ENCODE measurements around the gene TMPRSS11A.

Gene TMPRSS11A

DNA sequence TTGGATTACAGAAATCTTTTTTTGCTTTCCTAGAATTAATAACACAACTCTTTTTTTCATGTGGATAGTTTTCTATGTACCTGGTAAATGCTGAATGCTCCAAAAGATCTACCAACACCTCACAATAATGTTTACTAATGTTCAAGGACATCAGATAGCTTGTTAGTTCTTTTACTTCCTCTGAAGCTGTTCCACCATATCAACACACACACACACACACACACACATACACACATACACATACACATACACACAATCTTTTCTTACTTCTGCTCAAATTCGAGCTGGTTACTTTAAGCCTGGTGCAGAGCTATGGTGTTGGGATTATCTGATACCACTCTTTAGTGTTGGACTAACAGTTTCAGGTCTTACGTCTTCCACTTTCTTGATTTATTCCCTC, 51.2 kb downstream of the TMPRSS11A start:
- no peak overlapping the region for H2AFZ ChIP-seq
- no peak overlapping the region for H3K4me3 ChIP-seq (ENCODE audit: low read depth, low read length)
- H3K4me2 ChIP-seq (ENCODE audit: low read length) = no peak overlapping the region
- H3K27ac ChIP-seq = no peak overlapping the region
- TF ChIP-seq CTCF (IDR thresholded peaks at IDR 0.05) = no peak
- no peaks in the 10 kb centered on the region for H3K4me1 ChIP-seq
- H3K27me3 ChIP-seq (ENCODE audit: control insufficient read depth, insufficient read depth, low read length) = no peaks in the 10 kb centered on the region
- no peaks in the 10 kb centered on the region for H3K36me3 ChIP-seq (ENCODE audit: control insufficient read depth, insufficient read depth, low read length)
- H3K9me3 ChIP-seq (ENCODE audit: control insufficient read depth, low read length) = no peaks in the 10 kb centered on the region
- no peak overlapping the region for H3K9ac ChIP-seq
- no peaks in the 10 kb centered on the region for H3K79me2 ChIP-seq

DNA sequence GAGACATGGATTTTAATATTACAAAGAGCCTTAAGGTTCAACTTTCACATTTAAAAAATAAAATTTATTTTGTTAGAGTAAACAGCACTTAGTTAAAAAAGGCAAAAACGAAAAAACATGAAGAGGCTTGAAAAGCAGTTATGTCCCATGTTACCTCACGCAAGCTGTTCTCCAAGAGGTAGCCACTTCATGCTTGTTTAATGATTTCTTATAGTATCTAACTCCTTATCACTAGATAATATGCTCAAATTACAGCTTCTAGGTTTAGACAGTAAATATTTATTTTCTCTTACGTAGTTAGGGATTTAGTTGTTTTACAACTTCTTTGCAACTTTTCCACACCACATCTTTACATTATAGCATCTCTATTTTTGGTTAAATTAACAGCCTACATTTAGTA, 51.7 kb downstream of the TMPRSS11A start:
- Histone ChIP-seq H3K4me3 (ENCODE audit: low read depth, low read length) (no peak overlapping the region), H2AFZ (no peak overlapping the region), H3K4me2 (ENCODE audit: low read length) (no peak overlapping the region), H3K27ac (no peak overlapping the region), H3K4me1 (no peaks in the 10 kb centered on the region), H3K9ac (no peak overlapping the region), H3K9me3 (ENCODE audit: control insufficient read depth, low read length) (no peaks in the 10 kb centered on the region), H3K36me3 (ENCODE audit: control insufficient read depth, insufficient read depth, low read length) (no peaks in the 10 kb centered on the region), H3K27me3 (ENCODE audit: control insufficient read depth, insufficient read depth, low read length) (no peaks in the 10 kb centered on the region), H3K79me2 (no peaks in the 10 kb centered on the region)
- TF ChIP-seq CTCF (IDR thresholded peaks at IDR 0.05) = no peak

- H3K9ac ChIP-seq = no peak overlapping the region
- no peak overlapping the region for H3K4me2 ChIP-seq (ENCODE audit: low read length)
- no peaks in the 10 kb centered on the region for H3K79me2 ChIP-seq
- H3K9me3 ChIP-seq (ENCODE audit: control insufficient read depth, low read length) = no peaks in the 10 kb centered on the region
- TF ChIP-seq CTCF (IDR thresholded peaks at IDR 0.05) = no peak
- no peaks in the 10 kb centered on the region for H3K27me3 ChIP-seq (ENCODE audit: control insufficient read depth, insufficient read depth, low read length)
- H3K4me1 ChIP-seq = no peaks in the 10 kb centered on the region
- H3K27ac ChIP-seq = no peak overlapping the region
- H3K4me3 ChIP-seq (ENCODE audit: low read depth, low read length) = no peak overlapping the region
- no peaks in the 10 kb centered on the region for H3K36me3 ChIP-seq (ENCODE audit: control insufficient read depth, insufficient read depth, low read length)
- H2AFZ ChIP-seq = no peak overlapping the region
These were observed 52.2 kb downstream of the TMPRSS11A start for GRCh38 chr4:67911141-67911540.

- no peaks in the 10 kb centered on the region for H3K27me3 ChIP-seq (ENCODE audit: control insufficient read depth, insufficient read depth, low read length)
- H3K4me1 ChIP-seq = no peaks in the 10 kb centered on the region
- no peak overlapping the region for H2AFZ ChIP-seq
- TF ChIP-seq CTCF (IDR thresholded peaks at IDR 0.05) = no peak
- H3K36me3 ChIP-seq (ENCODE audit: control insufficient read depth, insufficient read depth, low read length) = no peaks in the 10 kb centered on the region
- no peak overlapping the region for H3K9ac ChIP-seq
- no peaks in the 10 kb centered on the region for H3K79me2 ChIP-seq
- H3K4me3 ChIP-seq (ENCODE audit: low read depth, low read length) = no peak overlapping the region
- no peaks in the 10 kb centered on the region for H3K9me3 ChIP-seq (ENCODE audit: control insufficient read depth, low read length)
- H3K4me2 ChIP-seq (ENCODE audit: low read length) = no peak overlapping the region
- no peak overlapping the region for H3K27ac ChIP-seq
These were observed 52.7 kb downstream of the TMPRSS11A start for GRCh38 chr4:67910585-67910905.

DNA sequence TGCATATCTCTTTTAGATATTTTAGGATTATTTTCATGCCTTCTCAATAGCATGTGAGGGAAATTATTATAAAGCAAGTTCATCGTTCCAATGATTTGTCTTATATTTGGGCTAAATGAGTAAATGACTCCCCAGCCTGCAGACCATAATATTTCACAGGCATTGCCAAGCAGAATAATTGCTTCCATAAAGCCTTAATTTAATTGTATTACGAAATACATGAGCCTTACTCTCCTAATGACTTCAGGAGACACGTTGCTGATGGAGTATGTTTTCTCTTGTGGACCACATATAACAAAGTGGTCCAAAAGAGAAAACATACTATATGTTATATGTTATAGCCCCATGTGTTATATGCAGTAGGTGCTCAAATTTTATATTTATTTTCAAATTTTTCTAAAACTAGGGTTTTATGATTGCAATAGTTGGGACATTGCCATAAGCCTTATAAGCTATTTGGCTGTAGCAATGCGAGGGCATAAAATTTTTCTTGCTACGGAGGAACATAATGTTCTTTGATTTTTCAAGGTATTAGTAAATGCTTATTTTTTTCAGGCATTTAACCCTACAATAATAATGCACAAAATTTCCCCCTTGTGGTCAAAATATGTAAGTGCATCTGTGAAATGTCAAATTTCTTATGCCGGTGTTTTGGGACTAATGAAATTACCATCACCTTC, 53.2 kb downstream of the TMPRSS11A start:
- H3K79me2 ChIP-seq = no peaks in the 10 kb centered on the region
- H3K4me3 ChIP-seq (ENCODE audit: low read depth, low read length) = no peak overlapping the region
- no peak overlapping the region for H2AFZ ChIP-seq
- TF ChIP-seq CTCF (IDR thresholded peaks at IDR 0.05) = peak; percentile 7
- no peak overlapping the region for H3K27ac ChIP-seq
- H3K27me3 ChIP-seq (ENCODE audit: control insufficient read depth, insufficient read depth, low read length) = no peaks in the 10 kb centered on the region
- H3K4me2 ChIP-seq (ENCODE audit: low read length) = no peak overlapping the region
- no peaks in the 10 kb centered on the region for H3K36me3 ChIP-seq (ENCODE audit: control insufficient read depth, insufficient read depth, low read length)
- no peaks in the 10 kb centered on the region for H3K9me3 ChIP-seq (ENCODE audit: control insufficient read depth, low read length)
- H3K9ac ChIP-seq = no peak overlapping the region
- no peaks in the 10 kb centered on the region for H3K4me1 ChIP-seq
